ENCODE data around the gene ETNK2.
"Not testable (repeated sequence)": the region's sequence is repeated elsewhere in the genome, so short reads cannot be mapped to it uniquely, and the experiment has no call there.

The ETNK2 gene

DNA sequence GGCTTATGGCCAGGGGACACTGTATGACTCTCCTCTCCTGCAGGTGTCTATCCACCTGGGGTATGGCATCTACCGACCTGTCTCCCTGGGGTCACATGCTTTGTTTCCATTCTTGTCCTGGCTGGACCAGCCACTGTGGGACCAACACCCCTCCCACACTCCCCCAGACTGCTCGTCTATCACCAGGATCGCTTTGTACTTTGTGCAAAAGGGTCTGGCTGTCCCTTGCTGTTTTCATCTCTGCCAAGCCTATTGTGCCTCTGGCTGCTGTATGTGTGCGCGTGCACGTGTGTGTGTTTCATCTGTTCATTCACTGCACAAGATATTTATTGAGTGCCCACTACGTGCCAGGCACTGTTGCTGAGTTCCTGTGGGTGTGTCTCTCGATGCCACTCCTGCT, 25.5 kb downstream of the ETNK2 start:
- no peak for DNase-seq (ENCODE audit: low spot score)

DNA sequence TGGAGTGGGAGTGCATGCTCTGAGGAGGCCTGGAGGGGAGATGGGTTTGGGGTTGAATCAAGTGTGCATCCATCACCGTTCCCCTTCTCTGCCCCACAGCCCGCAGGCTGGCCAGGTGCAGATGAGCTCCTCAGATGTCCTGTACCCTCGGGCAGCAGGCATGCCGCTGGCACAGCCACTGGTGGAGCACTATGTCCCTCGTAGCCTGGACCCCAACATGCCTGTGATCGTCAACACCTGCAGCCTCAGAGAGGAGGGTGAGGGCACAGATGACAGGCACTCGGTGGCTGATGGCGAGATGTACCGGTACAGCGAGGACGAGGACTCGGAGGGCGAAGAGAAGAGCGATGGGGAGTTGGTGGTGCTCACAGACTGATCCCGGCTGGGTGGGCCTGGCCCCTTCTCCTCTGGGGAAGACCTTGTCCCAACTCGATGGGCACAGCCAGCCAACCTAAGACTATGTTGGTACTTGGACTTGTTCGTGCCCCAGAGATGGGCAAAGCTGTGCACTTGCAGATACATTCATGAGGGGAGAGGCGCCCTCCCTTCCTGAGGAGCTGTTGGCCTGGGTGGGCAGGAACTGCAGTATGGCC, 26.0 kb downstream of the ETNK2 start:
- DNase-seq (ENCODE audit: low spot score): no peak

DNA sequence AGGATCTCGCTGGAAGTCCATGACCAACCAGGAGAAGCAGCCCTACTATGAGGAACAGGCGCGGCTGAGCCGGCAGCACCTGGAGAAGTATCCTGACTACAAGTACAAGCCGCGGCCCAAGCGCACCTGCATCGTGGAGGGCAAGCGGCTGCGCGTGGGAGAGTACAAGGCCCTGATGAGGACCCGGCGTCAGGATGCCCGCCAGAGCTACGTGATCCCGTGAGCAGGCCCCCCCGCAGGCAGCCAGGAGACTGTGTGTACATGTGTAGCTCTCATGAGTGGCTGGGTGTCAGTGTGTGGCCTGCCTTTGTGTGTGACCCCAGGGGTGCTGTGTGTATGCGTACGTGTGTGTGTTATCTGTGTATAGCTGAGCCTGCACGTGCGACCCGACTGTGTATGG, 27.2 kb downstream of the ETNK2 start:
- no peak for DNase-seq (ENCODE audit: low spot score)

DNA sequence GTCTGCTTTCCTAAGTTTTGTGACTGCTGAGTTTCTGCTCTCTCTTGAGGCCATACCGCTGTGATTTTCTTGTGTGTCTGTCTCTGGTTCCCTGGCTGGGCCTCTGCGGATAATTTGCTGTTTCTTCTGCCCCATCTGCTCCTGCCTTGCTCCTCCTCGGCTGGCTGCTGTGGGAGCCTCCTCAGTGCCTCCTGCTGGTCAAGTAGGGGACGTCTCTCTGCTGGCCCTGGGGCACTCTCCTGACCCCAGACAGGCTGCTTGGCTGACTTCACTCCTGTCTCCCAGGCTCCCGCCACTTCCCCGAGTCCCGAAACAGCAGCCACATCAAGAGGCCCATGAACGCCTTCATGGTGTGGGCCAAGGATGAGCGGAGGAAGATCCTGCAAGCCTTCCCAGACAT, 28.5 kb downstream of the ETNK2 start:
- DNase-seq (ENCODE audit: low spot score): no peak

DNA sequence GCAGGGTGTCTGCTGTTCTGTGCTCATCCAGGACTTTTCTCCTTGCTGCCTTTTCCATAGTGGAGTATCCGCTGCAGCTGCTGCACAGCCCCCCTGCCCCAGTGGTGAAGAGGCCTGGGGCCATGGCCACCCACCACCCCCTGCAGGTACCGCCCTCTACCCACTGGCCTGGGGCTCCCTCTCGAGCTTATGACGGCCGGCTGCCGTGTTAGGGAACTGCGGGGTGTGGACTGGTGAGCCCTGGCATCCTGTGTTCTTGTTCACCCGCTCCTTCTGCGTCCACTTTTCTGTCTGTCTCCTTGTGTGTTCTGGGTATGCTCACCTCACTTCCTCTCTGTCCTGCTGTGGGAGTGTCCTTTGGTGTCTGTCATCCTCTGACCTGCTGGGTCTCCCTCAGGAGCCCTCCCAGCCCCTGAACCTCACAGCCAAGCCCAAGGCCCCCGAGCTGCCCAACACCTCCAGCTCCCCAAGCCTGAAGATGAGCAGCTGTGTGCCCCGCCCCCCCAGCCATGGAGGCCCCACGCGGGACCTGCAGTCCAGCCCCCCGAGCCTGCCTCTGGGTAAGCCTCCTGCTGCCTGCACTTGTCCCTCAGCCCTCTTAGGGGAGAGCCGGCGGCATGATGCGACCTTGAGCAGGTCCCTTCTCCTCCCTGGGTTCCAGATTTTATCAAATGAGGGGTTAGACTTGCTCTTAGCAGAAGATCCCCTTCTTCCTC, 29.8 kb downstream of the ETNK2 start:
- no peak for DNase-seq (ENCODE audit: low spot score)

DNA sequence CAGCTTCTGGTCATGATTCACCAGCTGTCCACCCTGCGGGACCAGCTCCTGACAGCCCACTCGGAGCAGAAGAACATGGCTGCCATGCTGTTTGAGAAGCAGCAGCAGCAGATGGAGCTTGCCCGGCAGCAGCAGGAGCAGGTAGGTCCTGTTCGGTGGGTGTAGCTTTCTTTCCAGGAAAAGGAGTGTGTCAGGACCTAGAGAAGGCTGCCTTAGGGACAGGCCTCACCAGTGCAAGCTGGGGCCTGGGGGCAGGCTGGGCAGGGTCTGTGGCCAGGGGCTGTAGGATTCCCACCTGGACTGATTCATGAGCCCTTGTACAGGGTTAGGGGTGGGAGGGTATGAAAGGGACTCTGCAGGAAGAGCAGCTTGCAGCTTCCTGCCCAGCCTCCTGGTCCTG, 35.3 kb downstream of the ETNK2 start:
- DNase-seq (ENCODE audit: low spot score): no peak

DNA sequence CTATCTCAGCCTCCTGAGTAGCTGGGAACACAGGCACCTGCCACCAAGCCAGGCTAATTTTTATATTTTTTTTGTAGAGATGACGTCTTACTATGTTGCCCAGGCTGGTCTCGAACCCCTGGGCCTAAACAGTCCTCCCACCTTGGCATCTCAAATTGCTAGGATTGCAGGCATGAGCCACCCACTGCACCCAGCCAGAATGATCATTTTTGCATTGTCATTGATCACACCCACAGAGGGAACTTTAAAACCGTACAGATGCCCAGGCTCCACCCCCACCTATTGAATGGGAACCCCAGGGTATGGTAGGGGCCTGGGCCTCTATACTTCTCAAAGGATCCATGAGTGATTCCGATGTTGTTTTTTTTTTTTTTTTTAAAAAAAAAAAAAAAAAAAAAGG, 36.7 kb downstream of the ETNK2 start:
- no peak for DNase-seq (ENCODE audit: low spot score)

DNA sequence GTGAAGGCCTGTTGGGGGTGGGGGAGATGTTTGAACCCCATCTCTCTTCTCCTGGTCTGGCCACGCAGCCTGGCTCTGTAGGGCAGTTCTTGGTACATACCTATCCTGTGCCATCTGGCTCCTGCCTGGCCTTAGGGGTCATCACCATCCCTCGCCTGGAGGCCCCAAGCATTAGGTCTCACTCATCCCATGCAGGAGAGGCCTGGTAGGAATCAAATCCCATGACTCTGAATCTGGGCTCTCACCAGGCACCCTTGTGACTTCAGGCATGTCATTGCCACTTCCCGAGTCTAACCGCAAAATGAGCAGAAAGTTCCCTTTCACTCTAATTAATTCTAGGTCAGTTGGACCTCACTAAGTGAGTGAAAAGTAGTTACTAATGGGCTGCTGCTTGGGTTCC, 37.2 kb downstream of the ETNK2 start:
- no peak for DNase-seq (ENCODE audit: low spot score)

DNA sequence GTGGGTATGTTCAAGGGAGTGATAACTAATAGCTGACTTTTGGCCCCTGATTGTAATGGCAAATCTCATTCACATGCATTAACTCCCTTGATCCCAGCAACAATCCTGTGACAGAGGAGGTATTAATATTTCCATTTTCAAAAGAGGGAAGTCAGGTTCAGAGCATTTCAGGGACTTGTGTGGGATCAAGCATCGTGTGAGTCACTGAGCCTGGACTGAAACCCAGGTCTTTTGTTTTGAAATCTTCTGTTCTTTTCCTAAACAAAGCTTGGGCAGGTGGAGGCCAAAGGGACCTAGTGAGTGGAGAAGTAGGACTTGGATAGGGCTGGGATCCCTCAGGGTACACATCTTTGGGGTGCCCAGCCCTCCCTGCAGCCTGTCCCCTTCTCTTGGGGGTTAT, 37.9 kb downstream of the ETNK2 start:
- no peak for DNase-seq (ENCODE audit: low spot score)

DNA sequence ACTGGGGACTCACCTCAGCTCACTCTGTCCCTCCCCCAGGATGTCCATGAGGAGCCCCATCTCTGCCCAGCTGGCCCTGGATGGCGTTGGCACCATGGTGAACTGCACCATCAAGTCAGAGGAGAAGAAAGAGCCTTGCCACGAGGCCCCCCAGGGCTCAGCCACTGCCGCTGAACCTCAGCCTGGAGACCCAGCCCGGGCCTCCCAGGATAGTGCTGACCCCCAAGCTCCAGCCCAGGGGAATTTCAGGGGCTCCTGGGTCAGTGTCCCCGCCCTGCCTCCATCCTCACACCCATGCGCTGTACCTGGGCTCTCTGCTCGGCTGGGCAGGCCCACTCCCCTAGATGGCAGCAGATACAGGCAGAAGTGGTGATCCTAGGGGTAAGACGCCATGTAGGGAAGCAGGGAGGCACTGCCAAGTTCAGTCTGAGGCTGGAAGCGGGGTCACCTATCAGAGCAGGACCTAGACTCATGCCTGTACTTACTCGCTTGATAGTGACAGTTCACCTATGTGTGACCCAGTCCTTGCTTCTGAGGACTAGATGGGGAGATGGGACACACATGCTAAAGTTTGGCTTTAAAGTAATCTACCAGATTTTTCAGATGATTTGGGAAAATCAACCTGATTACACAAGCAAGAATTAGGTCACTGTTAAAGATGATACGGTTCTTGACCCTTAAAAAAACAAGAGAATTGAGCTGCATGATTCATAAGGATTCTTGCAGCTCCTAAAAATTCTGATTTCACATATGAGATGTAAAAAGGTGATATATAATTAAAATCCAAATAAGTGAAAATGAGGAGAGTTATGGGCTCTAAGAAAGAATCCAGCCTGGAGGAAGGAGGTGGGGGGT, 38.7 kb downstream of the ETNK2 start:
- no peak for DNase-seq (ENCODE audit: low spot score)

DNA sequence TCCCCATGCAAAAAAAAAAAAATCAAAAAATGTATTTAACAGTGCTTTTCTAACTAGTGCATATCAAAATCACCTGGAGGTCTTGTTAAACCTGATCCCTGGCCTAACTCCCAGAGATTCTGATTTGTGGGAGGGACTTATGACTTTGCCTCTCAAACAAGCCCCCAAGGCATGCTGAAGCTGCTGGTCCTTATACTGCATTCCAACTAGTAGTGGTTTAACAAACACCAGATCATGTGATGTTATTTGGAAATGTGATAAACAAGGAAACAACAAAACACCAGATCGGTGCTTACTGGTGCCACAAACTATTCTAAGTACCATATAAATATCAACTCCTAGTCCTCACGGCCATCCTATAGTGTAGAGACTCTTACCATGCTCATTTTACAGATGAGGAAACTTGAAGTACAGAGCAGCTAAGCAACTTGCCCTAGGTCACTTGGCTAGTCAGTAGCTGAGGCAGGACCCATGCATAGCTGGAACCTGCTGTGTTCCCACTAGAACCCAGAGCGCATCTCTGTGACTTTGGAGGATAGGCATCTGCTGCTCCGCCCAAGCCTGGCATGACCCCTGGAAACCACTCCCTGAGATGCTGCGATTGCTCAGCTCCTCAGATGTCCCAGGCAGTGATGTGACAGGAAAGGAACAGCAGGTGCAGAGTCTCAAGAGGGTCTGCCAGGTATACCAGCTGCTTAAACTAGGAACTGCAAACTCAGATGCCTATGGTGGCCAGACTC, 40.8 kb downstream of the ETNK2 start:
- no peak for DNase-seq (ENCODE audit: low spot score)

DNA sequence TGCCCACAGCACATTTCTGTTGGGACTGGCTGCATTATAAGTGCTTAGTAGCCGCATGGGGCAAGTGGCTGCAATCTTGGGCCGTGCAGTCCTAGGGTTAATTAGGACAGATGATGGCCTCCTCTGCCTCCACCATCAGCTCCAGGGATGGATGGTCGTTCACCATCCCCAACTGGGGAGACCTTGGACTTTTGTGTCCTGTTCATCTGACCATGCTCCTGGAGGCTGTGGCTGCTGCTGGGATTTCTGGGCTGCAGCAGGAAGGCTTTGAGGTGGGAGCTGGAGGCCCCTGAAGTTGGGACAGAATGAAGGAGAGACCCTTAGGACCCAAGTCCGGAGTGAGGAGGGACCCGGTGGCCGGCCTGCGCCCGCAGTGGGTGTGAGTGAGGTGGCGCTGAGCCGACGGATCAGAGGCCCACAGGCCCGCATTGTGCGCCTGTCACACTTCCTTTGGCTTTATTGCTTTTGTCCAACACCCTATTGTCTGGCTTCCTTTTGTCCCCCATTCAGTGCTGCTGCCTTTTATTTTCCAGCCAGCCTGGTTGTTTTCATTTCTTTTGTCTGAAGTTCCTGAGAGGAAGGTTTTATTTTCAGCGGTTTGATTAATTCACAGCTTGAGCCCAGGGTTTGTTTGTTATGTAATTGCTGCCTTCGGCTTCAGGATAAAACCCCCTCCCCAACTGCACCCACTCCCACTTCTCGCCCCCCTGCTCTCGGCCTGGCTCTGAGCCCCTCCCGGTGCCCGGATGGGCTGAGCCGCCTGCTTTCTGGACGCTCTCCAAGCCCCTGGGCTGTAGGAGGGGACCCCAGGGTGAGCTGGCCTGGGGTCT, 43.3 kb downstream of the ETNK2 start:
- no peak for DNase-seq (ENCODE audit: low spot score)

DNA sequence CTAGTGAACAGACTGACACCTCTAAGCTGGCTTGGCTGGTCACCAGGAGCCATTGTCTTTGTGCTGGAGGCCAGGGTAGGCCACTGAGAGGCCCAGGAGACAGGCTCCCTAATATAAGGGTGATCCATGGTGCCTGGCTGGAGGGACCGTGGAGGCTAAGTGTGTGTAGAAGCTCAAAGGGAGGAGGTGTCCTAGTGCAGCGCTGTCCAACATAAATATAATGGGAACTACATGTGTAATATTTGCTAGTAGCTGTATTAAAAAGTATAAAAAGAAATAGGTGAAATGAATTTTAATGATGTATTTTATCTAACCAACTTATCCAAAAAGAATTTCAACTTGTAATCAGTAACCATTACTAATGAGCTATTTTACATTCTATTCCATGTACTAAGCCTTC, 44.0 kb downstream of the ETNK2 start:
- no peak for DNase-seq (ENCODE audit: low spot score)

DNA sequence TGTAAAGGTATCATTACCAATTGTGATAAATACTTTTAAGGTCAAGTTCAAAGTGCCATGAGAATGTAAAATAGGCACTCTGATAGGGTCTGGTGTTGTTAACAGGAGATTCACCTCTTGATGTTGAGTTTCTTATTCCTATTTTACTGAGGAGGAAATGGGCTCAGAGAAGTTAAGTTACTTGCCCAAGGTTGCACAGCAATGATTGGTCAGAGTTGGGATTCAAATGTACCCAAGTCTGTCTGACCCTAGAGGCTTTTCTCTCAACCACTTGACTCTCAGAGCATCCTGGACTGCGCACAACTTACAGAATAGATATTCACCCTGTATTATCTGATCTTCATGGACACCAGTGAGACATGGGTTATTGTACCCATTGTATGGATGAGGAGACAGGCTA, 45.0 kb downstream of the ETNK2 start:
- no peak for DNase-seq (ENCODE audit: low spot score)

DNA sequence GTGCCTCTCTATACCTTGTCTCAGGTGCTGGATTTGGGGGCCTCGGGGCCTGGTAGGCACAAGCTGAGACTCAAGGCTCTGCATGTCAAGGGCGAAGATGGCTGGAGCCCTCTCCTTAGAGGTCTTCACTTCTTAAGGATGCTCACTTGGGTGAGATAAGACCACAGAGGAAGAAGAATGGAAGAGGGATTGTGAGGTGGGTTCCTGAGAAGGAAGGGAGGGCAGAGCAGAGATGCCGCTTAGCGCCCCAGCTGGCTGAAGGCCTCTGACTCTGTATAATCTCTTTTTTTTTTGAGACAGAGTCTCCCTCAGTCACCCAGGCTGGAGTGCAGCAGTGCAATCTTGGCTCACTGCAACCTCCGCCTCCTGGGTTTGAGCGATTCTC, 46.7 kb downstream of the ETNK2 start:
- DNase-seq (ENCODE audit: low spot score): no peak

DNA sequence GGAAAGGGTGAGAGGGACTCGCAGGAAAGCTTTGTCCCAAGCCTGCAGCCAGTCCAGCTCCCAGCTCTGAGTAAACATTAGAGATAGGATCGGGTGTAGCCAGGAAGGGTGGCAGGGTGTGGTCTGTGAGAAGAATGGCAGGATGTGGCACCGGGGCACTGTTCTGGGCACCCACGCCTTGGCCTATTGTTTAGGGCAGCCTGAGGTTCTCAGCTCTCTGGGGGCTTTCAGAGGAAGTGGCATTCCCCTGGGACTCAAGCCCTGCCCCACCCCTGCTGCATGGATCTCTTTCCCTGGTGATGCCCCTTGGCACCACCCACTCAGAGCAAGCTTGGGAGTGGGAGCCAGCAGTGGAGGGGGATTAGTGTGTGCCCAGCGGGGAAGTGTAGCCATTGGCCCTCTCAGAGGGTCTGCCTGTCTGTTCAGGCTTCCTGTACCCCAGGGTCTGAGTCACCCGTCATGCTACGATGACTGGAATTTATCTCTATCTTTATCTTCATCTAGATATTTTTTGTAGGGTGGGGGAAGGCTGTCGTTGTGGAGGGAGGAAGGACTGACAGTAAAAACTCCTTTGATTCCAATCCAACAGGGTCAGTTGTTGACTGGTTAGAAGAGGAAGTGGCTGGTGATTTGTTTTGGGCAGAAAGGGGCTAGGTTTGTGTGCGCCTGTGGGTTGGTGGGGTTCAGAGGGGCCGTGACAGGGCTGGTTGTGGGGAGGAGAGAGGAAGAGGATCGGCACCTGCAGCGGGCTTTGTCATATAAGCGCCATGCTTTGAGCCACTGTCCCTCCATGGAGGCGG, 47.3 kb downstream of the ETNK2 start:
- peak; percentile 44 for DNase-seq (ENCODE audit: low spot score)

DNA sequence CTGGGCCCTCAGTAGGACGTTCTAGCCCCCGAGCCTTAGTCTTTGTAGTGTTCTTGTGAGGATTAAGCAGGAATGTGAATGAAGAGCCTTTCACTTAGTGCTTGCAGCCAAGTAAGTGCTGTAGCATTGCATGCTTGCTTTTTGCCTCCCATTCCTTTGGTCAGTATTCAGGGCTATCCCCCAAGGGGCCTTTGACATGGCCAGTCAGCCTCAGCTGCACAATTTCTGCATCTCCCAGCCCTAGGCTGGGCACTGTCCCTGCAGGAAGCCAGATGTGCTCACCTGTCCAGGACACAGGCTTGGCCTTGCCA, 48.5 kb downstream of the ETNK2 start:
- DNase-seq (ENCODE audit: low spot score): no peak

DNA sequence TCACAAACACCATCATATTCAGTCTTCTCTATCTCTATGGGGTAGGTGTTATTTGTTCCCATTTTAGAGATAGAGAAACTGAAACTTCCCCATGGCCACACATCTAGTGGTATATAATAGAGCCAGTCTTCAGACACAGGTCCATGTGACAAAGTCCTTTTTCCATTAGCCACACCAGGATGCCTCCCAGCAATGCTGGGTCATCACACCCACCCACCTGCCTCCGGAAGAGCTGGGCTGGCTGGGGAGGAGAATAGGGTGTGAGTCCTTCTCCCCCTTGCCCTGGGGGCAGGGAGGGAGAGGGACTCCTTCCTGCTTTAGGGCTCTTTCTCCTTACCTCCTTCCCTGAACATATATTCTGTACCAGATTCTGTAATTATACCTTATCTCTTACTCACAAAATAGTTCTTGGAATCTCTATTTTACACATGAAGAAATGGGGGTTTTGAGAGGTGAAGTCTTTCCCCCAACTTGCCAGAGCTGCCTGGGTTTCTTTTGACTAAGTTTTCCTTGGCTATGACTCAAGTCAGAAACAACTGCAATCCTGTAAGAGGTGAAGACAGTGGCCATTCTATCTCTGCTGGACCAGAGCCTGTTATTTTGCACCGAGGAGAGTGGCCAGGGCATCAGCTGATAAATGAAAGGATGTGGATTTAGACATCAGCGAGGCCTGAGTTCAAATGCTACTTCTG, 49.0 kb downstream of the ETNK2 start:
- no peak for DNase-seq (ENCODE audit: low spot score)

DNA sequence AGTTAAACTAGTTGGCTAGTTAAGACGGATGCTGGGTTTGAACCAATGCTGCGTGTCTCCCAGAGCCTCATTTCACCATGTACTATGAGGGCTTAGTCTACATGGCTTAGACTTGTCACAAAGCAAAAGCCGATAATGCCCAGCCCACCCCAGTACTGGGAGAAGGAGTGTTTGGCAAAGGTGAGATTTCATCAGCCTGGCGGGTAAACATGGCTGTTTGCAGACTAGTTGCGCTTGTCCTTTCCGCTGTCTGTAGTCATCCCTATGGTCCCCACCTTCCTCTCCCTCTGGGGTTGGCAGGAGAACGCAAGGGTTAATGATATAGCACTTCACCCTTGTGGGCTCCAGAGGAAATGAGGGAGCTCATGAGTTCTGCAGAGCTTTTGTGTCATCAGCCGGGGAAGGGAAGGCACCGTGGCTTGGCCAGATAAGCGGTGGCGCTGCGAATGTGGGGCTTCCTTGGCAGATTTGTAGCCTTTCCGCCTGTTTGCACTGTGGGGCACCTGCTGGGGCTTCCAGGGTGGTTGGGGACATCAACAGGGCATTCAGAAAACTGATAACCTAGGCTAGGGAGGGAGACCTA, 49.7 kb downstream of the ETNK2 start:
- peak; percentile 10 for DNase-seq (ENCODE audit: low spot score)

DNA sequence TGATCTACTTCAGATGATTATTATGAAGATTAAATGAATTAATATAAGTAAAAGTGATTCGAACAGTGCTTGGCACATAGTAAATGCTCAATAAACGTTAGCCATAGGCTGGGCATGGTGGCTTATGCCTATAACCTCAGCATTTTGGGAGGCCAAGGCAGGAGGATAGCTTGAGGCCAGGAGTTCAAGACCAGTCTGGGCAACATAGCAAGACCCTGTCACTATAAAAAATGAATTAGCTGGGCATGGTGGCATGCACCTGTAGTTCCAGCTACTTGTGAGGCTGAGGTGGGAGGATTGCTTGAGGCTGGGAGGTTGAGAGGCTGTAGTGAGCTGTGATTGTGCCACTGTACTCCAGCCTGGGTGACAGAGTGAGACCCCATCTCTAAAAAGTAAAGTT, 52.1 kb downstream of the ETNK2 start:
- not testable (repeated sequence) for DNase-seq (ENCODE audit: low spot score)
